Memory B cell (primary cell): ENCODE measurements around the gene CHP1.

ENCODE experiments used
- ATAC-seq: fragments of 150-1000 bp; cut with Tn5 transposase; 2 replicates; pipeline ENCODE4 v1.10.0; 2021; ENCODE audit warnings: low read depth, mild to moderate bottlenecking, moderate library complexity
- DNase-seq, 2 donors: peaks; one replicate each; pipeline ENCODE4 v3.0.0; 2022; ENCODE audit warnings: low spot score in 2 of 2
- H3K27ac Mint-ChIP-seq: one replicate; pipeline ENCODE4 v1.8.0; 2022; ENCODE audit warnings: mild to moderate bottlenecking, moderate library complexity, mixed read lengths
- H3K27me3 Mint-ChIP-seq: one replicate; pipeline ENCODE4 v1.8.0; 2022; ENCODE audit warnings: mixed read lengths
- H3K36me3 Mint-ChIP-seq: one replicate; pipeline ENCODE4 v1.8.0; 2022; ENCODE audit warnings: mild to moderate bottlenecking, mixed read lengths
- H3K4me1 Mint-ChIP-seq: one replicate; pipeline ENCODE4 v1.8.0; 2022; ENCODE audit warnings: mixed read lengths
- H3K4me3 Mint-ChIP-seq: one replicate; pipeline ENCODE4 v1.8.0; 2022; ENCODE audit warnings: mild to moderate bottlenecking, moderate library complexity, mixed read lengths
- H3K9me3 Mint-ChIP-seq: one replicate; pipeline ENCODE4 v1.8.0; 2022; ENCODE audit warnings: mixed read lengths

The CHP1 gene

DNA sequence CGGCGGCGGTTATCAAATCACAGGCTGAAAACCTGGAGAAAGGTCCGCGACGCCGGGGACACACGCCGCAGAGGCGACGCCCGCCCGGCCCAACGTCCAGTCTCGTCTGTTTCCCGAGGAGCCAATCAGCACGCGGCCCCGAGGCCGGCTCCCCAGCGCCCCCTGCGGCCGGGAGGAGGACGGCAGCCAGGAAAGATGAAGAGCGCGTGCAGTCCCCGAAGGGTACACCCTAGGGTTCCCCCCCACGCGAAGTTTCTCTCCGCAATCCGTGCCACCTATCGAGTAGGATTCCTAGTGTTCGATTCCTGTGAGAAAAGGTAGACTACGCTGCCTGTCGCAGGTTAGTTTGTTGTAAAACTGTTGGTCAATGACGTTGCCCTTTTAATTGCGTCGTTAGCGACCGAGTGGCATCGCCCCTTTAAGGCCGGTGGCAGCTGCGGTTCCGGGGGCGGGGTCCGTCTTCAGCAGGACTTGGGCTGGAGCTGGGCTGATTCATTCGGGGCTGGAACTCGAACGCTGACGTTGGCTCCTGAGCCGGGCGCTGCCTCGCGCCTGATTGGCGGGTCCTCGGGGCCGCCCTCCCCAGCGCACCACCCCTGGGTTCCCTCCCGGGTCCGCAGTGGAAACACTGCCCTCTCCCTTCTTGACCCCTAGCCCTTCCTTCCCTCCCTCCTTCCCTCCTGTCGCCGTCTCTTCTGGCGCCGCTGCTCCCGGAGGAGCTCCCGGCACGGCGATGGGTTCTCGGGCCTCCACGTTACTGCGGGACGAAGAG, at the start of gene CHP1, which contains the start of gene EXD1:
CHP1 (plus strand) TSS at position 619 of the 772 bp plus-strand sequence; CDS start at position 734, 115 bp downstream.
EXD1 (minus strand) TSS at position 108 of the 772 bp plus-strand sequence. CDS start 4,182 bp downstream, outside the sequence.
- H3K27ac Mint-ChIP-seq = peak within 1 kb of the TSS; percentile 94
- no peaks in the 10 kb centered on the region for H3K9me3 Mint-ChIP-seq
- DNase-seq (peak; percentile 87 to 92), ATAC-seq (peak; percentile 94)
- peak within 1 kb of the TSS; percentile 93 for H3K4me3 Mint-ChIP-seq
- no peaks in the 10 kb centered on the region for H3K36me3 Mint-ChIP-seq
- H3K4me1 Mint-ChIP-seq = peaks cover 15% of the 10 kb centered on the region
- no peaks in the 10 kb centered on the region for H3K27me3 Mint-ChIP-seq

DNA sequence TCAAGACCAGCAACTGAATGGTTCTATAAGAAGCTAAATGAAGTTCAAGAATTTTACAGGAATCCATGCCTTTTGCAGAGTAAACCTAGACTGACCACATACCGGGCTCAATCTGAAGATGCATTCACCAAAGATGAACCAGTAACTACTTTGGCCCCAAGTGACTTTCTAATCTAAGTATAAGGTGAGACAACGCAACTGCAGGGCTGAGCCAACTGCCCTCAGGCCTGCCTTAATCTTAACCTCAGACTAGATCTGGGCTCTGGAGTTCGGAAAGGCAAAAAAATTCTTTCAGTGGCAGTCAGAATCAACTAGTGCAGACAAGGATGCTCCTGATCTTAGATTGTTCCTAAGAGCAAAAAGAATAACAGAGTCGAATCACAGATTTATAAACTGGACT, 48.8 kb upstream of the CHP1 start:
- Mint-ChIP-seq H3K27ac (no peak overlapping the region), H3K9me3 (no peaks in the 10 kb centered on the region), H3K27me3 (no peaks in the 10 kb centered on the region), H3K4me3 (no peak overlapping the region), H3K36me3 (no peaks in the 10 kb centered on the region), H3K4me1 (peaks cover 3% of the 10 kb centered on the region)
- DNase-seq (no peak), ATAC-seq (no peak)

DNA sequence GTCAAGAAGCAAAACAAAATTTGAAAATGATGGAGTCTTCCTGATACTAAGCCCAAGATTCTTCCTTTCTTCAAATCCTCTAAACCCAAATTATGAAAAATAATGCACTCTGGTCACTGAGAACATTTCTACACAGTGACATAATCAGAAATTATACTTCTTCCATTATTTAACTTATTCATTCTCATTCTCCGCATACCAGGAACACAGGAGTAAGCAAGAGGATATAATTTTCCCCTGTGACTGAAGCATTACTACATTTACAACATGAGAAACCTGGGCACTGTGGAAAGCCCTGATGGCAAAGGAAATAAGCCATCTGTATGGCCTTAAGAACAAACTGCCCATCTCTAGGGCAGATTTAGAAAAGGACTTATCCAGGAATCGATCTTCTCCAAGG, 47.5 kb upstream of the CHP1 start:
- H3K4me1 Mint-ChIP-seq = peaks cover 3% of the 10 kb centered on the region
- no peak for ATAC-seq
- DNase-seq = no peak

DNA sequence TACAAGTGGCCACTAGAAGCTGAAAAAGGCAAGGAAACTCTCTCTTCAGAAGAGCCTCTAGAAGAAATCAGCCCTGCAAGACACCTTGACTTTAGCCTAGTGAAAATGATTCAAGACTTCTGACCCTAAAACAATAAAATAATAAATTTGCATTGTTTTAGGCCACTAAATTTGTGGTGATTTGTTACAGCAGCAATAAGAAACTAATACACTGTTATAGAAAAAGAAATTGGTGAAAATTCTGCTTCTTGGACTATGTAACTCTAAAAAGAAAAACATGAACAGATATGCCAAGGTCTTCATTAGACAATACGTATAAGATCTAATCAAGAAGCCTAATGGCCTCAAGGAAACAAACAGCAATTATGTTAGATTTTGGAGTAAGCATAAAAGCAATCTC, 36.6 kb upstream of the CHP1 start:
- Mint-ChIP-seq H3K4me3 (no peak overlapping the region), H3K27me3 (no peaks in the 10 kb centered on the region), H3K9me3 (no peaks in the 10 kb centered on the region), H3K27ac (no peak overlapping the region), H3K36me3 (no peaks in the 10 kb centered on the region), H3K4me1 (no peaks in the 10 kb centered on the region)
- no peak for DNase-seq
- ATAC-seq = no peak

More for the DNA sequence above, 47.5 kb upstream of the CHP1 start:
- Mint-ChIP-seq H3K27ac (no peak overlapping the region), H3K36me3 (no peaks in the 10 kb centered on the region), H3K27me3 (no peaks in the 10 kb centered on the region), H3K4me3 (no peak overlapping the region), H3K9me3 (no peaks in the 10 kb centered on the region)

DNA sequence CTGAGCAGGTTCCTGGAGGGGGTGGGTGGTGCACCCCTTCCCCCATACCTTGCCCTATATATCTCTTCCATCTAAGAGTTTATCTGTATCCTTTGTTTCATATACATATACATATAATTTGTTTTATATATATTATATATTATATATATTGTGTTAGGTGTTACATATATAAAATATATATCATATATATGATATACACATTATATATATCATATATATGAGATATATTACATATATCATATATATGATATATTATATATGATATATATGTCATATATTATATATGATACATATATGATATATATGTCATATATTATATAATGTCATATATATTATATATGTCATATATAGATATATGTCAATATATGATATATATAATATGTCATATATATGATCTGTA, 31.6 kb upstream of the CHP1 start:
- DNase-seq (no peak), ATAC-seq (no peak)
- Mint-ChIP-seq H3K4me1 (no peaks in the 10 kb centered on the region), H3K9me3 (no peaks in the 10 kb centered on the region), H3K27me3 (peaks cover 1% of the 10 kb centered on the region), H3K27ac (no peak overlapping the region), H3K36me3 (no peaks in the 10 kb centered on the region), H3K4me3 (no peak overlapping the region)

DNA sequence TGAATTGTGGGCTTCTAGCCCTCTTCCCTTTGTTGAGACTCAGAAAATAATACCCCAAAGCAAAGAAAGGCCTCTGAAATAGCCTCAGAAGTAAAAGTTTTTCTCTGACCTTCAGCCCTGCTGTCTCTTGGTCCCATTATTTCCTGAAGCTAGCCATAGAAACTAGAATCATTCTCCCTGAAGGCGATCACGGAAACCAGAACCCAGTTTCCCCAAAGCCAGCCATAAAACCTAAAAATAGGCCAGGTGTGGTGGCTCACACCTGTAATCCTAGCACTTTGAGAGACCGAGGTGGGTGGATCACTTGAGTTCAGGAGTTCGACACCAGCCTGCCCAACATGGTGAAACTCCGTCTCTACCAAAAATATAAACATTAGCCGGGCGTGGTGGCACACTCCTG, 27.7 kb upstream of the CHP1 start:
- no peak for ATAC-seq
- Mint-ChIP-seq H3K9me3 (no peaks in the 10 kb centered on the region), H3K4me1 (no peaks in the 10 kb centered on the region), H3K36me3 (no peaks in the 10 kb centered on the region), H3K4me3 (no peak overlapping the region), H3K27ac (no peak overlapping the region), H3K27me3 (peaks cover 4% of the 10 kb centered on the region)
- no peak for DNase-seq

DNA sequence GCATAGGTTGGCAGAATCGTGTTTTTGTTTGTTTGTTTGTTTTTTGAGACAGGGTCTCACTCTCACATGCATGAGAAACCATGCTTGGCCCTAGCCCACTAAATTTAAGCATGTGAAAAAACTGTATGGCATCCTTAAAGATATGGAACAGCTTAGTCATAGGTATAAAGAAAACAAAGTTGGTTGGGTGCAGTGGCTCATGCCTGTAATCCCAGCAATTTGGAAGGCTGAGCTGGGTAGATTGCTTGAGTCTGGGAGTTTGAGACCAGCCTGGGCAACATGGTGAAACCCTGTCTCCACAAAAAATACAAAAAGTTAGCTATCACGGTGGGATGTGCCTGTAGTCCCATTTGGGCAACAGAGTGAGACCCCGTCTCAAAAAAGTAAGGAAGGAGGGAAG, 25.8 kb upstream of the CHP1 start:
- no peak overlapping the region for H3K27ac Mint-ChIP-seq
- H3K36me3 Mint-ChIP-seq = no peaks in the 10 kb centered on the region
- no peak overlapping the region for H3K4me3 Mint-ChIP-seq
- no peaks in the 10 kb centered on the region for H3K4me1 Mint-ChIP-seq
- DNase-seq (no peak), ATAC-seq (no peak)
- H3K9me3 Mint-ChIP-seq = no peaks in the 10 kb centered on the region
- H3K27me3 Mint-ChIP-seq = peaks cover 4% of the 10 kb centered on the region

DNA sequence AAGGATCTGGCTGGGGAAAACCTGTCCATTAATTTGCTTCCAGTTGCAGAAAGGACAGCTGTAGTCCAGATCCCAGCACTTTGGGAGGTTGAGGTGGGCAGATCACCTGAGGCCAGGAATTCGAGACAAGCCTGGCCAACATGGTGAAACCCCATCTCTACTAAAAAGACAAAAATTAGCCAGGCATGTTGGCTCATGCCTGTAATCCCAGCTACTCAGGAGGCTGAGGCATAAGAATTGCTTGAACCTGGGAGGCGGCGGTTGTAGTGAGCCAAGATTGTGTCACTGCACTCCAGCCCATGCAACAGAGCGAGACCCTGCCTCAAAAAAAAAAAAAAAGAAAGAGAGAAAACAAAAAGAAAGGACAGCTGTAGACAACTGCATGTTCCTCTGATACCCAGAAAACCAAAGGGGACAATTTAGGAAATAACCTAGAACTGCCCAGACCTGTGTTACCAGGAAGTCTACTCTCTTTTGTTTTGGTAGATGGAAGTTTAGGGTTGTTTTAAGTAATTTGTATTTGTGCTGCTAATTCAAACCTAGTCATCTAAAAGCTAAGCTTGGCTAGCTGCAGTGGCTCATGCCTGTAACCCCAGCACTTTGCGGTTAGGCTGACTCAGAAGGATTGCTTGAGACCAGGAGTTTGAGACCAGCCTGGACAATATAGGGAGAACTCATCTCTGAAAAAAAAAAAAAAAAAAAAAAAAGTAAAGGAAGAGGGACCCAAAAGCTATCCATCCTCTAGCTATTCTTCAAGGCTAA, 23.2 kb upstream of the CHP1 start:
- no peak overlapping the region for H3K4me3 Mint-ChIP-seq
- H3K4me1 Mint-ChIP-seq = no peaks in the 10 kb centered on the region
- no peaks in the 10 kb centered on the region for H3K36me3 Mint-ChIP-seq
- DNase-seq (no peak), ATAC-seq (no peak)
- H3K27me3 Mint-ChIP-seq = peaks cover 5% of the 10 kb centered on the region
- H3K27ac Mint-ChIP-seq = no peak overlapping the region
- no peaks in the 10 kb centered on the region for H3K9me3 Mint-ChIP-seq

DNA sequence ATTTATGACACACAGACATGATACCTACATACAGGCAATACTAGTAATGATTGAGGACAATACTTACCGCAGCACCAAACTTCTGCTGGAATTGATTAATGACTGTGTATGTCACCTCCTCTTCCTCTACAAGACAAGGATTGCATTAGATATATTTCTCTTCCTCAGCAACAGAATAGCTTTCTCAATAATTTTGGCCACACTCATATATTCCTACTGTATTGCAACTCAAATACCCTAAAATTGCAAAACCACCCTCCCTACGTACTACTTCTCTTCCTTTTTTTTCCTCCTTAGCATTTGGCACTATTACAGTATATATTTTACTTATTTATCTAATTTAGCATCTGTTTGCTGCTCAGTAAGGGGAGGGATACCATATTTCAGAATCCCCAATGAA, 15.4 kb upstream of the CHP1 start:
- Mint-ChIP-seq H3K4me1 (no peaks in the 10 kb centered on the region), H3K36me3 (no peaks in the 10 kb centered on the region), H3K27ac (no peak overlapping the region), H3K9me3 (no peaks in the 10 kb centered on the region), H3K4me3 (no peak overlapping the region), H3K27me3 (peaks cover 11% of the 10 kb centered on the region)
- DNase-seq = no peak
- no peak for ATAC-seq

DNA sequence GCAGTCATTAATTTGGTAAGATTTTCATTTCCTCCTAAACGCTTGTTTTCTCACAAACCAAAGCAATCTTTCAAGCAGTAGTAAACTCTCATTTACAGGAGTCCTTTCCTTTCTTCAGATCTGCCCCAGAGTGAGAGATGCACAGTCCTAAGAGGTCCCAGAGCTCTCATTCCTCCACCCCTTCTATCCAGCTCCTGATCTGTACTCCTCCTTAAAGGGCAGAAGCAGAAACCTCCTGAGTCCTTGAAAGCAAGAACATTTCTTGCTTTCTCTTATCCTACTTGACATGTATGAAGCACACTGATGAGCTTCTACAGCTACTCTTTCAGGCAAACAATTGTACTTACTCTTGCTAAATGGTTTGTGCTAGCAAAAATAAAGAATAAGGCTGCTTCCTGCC, 12.2 kb upstream of the CHP1 start:
- H3K4me3 Mint-ChIP-seq = no peak overlapping the region
- ATAC-seq (no peak), DNase-seq (no peak)
- no peaks in the 10 kb centered on the region for H3K4me1 Mint-ChIP-seq
- peaks cover 16% of the 10 kb centered on the region for H3K27me3 Mint-ChIP-seq
- no peak overlapping the region for H3K27ac Mint-ChIP-seq
- H3K36me3 Mint-ChIP-seq = no peaks in the 10 kb centered on the region
- H3K9me3 Mint-ChIP-seq = no peaks in the 10 kb centered on the region

DNA sequence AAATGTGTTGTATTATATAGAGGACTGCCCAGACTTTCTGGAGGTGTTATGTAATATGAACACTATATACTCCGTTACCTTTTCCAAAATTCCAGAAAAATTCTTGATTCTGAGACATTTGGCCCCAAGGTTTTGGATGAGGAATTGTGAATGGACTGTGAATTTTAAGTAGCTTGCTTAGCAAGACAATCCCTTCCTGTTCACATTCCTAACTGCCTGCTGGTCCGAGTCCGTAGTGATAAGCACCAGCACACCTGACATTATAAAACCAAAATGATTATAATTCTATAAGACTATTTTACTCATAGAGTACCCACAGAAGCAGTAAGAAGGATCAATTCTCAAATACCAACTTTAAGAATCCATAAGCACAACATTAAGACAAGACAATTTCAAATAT, 11.7 kb upstream of the CHP1 start:
- Mint-ChIP-seq H3K27ac (no peak overlapping the region), H3K4me1 (no peaks in the 10 kb centered on the region), H3K27me3 (peaks cover 17% of the 10 kb centered on the region), H3K4me3 (no peak overlapping the region), H3K36me3 (no peaks in the 10 kb centered on the region), H3K9me3 (no peaks in the 10 kb centered on the region)
- no peak for ATAC-seq
- no peak for DNase-seq

DNA sequence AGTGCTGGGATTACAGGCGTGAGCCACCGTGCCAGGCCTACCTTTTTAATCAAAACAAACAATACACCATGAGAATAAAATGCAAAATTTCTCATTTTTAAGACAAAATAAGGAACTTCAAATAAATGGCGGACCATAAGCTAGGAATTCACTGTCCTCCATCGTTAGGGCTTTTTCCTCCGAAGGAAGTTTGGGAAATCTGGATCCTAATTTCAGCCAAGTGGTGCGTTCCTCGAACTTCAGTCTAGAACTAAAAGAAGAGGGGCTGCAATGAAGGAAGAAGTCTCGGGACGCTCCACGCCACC, 771 bp upstream of the CHP1 start:
- DNase-seq (no peak), ATAC-seq (no peak)
- Mint-ChIP-seq H3K4me3 (peak overlapping the region; percentile 93), H3K4me1 (peaks cover 15% of the 10 kb centered on the region), H3K27ac (peak overlapping the region; percentile 94), H3K27me3 (no peaks in the 10 kb centered on the region), H3K9me3 (no peaks in the 10 kb centered on the region), H3K36me3 (no peaks in the 10 kb centered on the region)

DNA sequence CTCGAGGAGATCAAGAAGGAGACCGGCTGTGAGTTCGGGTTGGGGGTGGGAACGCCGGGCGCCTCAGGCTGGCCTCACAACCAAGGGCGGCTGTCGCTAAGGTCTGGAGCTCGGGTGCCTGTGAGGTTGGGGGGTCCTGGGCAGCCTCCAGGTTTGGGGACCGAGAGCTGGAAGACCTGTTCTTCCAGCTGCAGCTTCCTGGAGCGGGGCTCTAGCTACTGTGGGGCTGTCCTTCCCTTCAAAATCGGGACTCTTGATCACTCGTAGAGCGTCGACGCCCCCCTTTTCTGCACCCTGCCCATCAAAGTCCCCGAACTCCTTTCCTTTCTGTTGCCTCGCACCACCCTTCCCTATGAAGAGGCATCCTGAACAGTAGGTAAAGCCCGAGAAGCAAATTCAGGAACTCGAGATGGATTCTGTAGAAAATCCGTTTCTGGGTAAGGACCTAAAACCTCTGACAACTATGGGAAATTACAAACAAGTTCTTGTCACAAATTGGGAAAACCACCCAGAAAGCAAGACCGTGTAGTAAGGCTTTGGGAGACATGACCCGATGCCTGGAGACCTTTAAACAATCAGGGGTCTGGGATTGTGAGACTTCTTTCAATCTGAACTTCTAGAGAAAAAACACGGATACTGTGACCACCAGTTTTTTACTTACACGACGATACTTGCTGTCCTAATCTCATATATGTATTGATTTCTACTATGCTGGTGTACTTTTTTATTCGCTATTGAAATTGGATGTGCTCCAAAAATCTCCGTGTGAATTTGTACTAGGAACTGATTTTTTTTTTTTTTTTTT, 556 bp downstream of the CHP1 start:
- peak overlapping the region; percentile 93 for H3K4me3 Mint-ChIP-seq
- peaks cover 15% of the 10 kb centered on the region for H3K4me1 Mint-ChIP-seq
- DNase-seq (no peak), ATAC-seq (peak; percentile 38)
- H3K36me3 Mint-ChIP-seq = no peaks in the 10 kb centered on the region
- no peaks in the 10 kb centered on the region for H3K9me3 Mint-ChIP-seq
- peak overlapping the region; percentile 94 for H3K27ac Mint-ChIP-seq
- H3K27me3 Mint-ChIP-seq = no peaks in the 10 kb centered on the region

DNA sequence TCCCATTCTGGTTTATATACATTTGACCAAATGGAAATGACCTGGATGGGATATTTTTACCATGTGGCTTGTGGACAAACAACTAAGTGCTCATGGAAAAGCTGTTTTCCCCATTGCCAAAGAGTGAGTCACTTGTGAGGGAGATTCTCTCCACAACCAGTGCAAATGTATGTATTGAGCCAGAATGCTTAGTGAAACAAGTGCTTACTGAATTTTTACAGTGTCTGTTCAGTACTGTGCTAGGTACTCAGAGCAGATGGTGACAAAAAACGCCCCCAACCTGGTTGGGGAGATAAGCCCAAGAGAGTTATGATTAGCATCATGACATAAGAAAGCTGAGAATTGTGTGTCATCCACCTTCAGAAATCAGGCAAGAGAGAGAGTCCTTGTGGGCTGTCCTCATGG, 2.3 kb downstream of the CHP1 start:
- peaks cover 20% of the 10 kb centered on the region for H3K4me1 Mint-ChIP-seq
- no peak overlapping the region for H3K27ac Mint-ChIP-seq
- no peak for ATAC-seq
- no peak for DNase-seq
- H3K36me3 Mint-ChIP-seq = no peaks in the 10 kb centered on the region
- H3K27me3 Mint-ChIP-seq = no peaks in the 10 kb centered on the region
- H3K9me3 Mint-ChIP-seq = no peaks in the 10 kb centered on the region
- no peak overlapping the region for H3K4me3 Mint-ChIP-seq
